IMR-90 (cell line): Measurements from ENCODE around the gene SYNE1.

ENCODE experiments used
- ELK1 ChIP-seq: fragments of 150-350 bp; IDR thresholded peaks from 2 replicates; pipeline ENCODE4 v1.6.1; 2016; ENCODE audit warnings: low read depth, mild to moderate bottlenecking, low read length, moderate library complexity, borderline replicate concordance
- POLR2A ChIP-seq: IDR thresholded peaks from 2 replicates; pipeline ENCODE4 v1.6.1; 2012; ENCODE audit warnings: mild to moderate bottlenecking, low read depth, low read length
- RCOR1 ChIP-seq: IDR thresholded peaks from 2 replicates; pipeline ENCODE4 v1.6.1; 2012; ENCODE audit warnings: mild to moderate bottlenecking, low read length, improper control_type of control experiment; ENCODE audit not compliant: insufficient replicate concordance
- SMC3 ChIP-seq: fragments of 150-350 bp; IDR thresholded peaks from 2 replicates; pipeline ENCODE4 v1.6.1; 2016; ENCODE audit warnings: low read depth, mild to moderate bottlenecking, antibody characterized with exemption, low read length, moderate library complexity
- TF ChIP-seq, protein P1 (sequence below): conservative IDR thresholded peaks from 2 replicates; pipeline ENCODE4 v1.5.1; 2012; ENCODE audit warnings: mild to moderate bottlenecking, low read depth, low read length, improper control_type of control experiment

DNA sequence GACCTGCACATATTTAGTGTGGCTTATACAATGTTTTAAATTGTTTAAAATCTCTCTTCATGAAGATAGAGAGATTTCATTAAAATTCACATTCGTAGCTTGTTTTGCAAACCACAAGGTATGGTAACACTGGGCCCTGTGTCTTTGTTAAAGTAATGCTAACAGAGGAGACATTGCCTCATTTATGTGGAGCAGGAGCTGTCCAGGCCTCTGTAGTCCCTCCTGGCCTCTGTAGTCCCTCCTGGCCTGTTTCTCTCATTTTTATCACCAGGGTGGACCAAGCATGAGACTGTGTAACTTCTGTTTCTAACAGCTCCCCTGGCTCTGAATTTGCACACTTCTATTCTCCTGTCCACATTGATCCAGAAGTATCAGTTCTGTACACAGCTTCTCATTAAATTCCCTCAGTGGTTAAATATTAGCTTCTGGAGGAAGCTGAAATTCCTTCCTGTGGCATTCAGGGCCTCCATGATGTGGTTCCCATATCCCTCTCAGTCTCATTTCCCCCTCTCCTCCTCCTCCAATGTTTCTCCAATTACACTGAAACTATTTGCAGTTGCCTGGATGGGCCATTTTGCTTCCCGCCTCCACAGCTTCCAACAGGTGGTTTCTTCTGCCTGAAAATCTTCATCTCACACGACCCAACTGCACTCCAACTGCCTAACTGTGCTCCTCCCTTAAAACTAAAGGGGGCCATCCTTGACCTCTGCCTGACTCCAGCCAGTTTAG, 340.4 kb downstream of the SYNE1 start:
- TF ChIP-seq, protein P1, sequence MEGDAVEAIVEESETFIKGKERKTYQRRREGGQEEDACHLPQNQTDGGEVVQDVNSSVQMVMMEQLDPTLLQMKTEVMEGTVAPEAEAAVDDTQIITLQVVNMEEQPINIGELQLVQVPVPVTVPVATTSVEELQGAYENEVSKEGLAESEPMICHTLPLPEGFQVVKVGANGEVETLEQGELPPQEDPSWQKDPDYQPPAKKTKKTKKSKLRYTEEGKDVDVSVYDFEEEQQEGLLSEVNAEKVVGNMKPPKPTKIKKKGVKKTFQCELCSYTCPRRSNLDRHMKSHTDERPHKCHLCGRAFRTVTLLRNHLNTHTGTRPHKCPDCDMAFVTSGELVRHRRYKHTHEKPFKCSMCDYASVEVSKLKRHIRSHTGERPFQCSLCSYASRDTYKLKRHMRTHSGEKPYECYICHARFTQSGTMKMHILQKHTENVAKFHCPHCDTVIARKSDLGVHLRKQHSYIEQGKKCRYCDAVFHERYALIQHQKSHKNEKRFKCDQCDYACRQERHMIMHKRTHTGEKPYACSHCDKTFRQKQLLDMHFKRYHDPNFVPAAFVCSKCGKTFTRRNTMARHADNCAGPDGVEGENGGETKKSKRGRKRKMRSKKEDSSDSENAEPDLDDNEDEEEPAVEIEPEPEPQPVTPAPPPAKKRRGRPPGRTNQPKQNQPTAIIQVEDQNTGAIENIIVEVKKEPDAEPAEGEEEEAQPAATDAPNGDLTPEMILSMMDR, result no peak
- TF ChIP-seq SMC3 (no peak), RCOR1 (no peak), ELK1 (no peak), POLR2A (no peak)
